A172 (cell line): ENCODE results near the gene SPATA1. TPM values are rescaled to one million over a fixed set of nuclear protein-coding genes. Genes with fewer than 3 reads are reported as not detected.
"Not testable (repeated sequence)": the region's sequence is repeated elsewhere in the genome, so short reads cannot be mapped to it uniquely, and the experiment has no call there.

Experiments
- DNase-seq: peaks from one replicate; pipeline ENCODE4 v3.0.0-alpha.2; 2015; ENCODE audit warnings: low spot score
- total RNA-seq: library from RNA; depleted of rRNA; stranded (reverse); fragments of >200 nt; shearing (Covaris generic); gene quantifications from 2 replicates; pipeline ENCODE4 v1.2.3, GENCODE V29; 2014; rRNA removed

SPATA1 gene
- total RNA-seq, 1 experiment from 2014 or later: not detected

DNA sequence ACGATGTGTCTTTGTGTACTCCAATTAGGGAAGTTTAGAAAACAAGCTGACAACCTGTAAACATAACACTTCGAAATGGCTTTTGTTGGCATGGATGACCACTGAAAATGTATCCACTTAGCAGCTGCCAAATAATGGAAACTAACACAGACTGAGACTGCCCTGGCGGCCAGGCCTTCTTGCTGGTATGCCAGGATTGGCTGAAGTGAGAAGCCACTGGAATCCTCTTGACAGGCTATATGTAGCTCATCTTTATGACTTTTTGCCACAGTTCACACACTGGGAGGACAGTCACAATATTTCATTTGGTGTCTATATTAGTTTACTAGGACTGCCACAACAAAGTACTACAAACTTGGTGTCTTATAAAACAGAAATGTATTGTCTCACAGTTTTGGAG, 80.9 kb downstream of the SPATA1 start:
- DNase-seq: no peak

DNA sequence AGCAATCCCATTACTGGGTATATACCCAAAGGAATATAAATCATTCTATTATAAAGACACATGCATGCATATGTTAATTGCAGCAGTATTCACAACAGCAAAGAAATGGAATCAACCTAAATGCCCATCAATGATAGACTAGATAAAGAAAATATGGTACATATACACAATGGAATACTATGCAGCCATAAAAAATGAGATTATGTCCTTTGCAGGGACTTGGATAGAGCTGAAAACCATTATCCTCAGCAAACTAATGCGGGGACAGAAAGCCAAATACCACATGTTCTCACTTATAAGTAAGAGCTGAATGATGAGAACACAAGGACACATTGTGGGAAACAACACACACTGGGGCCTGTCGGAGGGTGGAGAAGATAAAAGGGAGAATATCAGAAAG, 88.8 kb downstream of the SPATA1 start:
- not testable (repeated sequence) for DNase-seq

DNA sequence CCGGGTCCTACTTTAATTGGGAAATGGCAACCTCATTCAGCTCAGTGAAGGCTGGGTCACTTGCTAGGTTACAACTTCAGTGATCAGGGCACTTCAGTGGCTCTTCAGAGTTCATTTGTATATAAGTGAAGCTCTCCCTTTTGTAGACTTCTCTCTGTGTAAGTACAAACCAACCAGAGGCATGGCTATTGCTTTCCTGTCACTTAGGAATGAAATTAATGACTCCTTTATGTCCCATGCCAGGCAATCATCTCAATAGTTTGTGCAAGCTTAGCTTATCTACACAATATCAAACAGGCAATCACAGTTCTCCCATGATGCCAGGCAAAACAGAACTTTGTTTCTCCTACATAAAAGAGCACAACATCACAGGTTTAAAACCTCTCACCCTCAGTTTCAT, 90.8 kb downstream of the SPATA1 start:
- no peak for DNase-seq

DNA sequence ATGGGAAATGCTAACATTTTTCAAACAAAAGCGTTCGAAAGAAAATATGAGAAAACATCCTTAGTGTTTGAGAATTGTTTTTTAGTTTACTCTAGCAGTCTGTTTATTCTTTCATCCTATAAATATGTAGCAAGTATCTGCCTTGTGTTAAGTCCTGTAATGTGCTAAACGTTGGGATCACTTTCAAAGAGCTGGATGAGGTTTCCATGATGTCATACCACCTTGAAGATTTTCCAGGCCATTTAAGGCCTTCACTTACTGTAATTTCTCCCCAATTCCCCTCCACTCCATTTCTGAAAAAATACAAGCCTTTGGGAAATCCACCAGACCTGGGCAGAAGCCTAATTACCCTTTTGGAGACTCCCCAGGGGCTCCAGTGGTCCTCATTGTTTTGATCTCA, 92.2 kb downstream of the SPATA1 start:
- DNase-seq: no peak

DNA sequence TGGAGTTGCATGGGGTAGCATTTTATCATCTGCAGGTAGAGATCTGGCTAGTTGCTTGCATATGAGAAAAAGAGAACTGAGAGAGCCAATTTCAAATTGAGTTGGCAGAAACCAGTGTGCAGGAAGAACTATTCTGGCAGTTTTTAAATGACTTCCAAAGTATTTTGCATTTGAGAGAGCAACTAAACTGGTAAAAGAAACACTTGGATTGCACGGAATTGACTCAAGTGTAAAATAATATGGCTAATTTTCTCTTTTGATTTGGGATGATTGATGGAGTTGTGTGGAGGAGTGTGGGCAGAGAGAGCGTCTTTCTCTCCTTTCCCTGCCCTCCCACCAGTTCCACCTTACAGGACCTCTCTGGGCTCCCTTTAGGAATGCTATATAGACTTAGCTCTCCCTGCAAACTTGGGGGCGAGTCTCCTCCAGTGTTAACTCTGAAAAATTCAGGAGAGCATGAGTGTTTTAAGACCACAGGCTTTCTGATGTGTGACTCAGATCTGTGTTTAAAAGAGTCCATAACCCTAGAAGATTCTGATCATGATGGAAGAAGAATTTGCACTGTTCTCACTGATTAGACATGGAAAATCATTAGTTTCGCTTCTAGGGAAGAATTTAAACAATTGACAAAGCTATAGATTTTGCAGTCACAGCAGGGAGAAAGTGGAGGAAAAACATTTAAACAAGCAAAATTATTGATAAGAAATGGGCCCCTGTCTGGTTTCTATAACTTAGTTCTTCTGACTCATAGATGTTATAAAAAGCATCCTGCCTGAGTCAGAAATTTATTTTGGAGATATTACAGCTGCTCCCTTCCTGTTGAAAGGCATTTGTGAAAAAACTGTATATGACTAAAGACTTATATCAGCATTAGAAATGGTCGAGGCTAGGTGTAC, 92.9 kb downstream of the SPATA1 start:
- DNase-seq: peak; percentile 61

DNA sequence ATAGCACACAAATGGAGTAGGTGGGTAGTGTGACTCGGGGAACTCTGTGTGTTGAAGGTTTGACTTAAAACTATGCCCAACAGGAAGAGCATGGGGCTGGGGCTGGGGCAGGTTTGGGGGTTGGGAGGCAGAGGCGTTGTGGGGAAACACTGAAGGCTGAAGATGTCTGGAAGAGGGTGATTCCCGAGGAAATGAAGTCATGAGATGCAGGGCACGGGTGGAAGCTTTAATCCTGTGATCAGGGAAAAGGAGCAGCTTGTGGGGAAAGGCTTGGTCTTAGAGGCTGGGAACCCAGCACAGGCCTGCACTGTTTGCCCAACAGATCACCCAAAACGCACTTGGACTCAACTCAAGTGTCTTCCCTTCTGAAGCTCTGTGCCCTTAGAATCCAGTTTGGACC, 94.6 kb downstream of the SPATA1 start:
- no peak for DNase-seq

DNA sequence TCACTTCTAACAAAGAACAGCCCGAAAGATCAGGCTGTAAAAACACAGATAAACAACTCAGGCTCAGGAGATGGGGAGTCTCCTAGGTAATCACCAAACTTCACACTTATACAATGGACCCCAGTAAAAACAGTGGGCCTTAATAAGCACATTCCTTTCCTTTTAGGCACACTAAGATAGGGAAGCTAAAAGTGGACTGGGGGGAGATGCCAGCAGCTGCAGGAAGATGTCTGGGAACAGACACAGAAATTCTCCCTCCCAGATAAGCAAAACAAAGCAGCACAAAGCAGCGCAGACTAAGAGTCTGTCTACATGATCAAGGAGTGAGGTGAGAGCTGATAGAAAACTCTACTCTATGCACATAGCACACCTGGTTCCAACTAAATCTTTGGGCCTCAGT, 97.0 kb downstream of the SPATA1 start:
- DNase-seq: peak; percentile 18

DNA sequence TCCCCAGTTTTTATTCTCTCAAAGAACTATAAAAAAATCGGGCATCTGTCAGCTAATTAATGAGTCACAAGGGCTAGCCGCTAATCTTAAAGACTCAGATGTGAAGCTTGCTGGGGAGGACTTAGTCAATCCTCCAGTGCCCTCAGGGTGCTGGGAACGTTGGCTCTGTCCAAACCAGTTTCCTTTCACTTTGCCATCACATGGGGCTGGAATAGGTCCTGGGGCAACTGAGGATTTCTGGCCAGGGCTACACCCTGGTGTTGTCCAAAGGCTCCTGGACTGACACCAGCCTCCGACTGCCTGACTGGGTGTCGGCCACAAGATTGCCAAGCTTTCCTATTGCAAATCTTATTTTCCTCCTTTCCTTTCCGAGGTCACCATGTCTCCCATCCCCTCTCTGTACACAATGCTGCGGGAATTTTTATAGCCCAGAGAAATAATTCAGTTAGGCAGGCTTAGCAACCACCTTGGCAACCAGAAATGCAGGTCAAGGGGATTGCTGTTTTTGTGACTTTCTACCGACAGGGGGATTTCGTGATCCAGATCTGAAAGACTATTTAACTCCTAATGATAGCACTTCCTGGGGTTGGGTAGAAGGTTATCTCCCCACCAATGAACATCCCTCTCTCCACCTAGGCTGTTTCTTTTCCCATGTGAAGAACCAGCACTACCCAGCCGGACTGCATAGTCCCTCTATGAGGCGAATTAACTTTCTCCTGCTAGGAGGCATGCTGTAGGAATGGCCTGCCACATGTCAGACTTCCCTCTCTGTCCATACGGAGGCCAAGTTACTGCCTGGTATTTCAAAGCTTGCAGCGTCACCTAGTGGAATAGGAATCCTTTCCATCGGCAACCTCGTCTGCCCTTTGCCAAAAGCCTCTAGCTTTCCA, 98.0 kb downstream of the SPATA1 start:
- peak; percentile 77 for DNase-seq

DNA sequence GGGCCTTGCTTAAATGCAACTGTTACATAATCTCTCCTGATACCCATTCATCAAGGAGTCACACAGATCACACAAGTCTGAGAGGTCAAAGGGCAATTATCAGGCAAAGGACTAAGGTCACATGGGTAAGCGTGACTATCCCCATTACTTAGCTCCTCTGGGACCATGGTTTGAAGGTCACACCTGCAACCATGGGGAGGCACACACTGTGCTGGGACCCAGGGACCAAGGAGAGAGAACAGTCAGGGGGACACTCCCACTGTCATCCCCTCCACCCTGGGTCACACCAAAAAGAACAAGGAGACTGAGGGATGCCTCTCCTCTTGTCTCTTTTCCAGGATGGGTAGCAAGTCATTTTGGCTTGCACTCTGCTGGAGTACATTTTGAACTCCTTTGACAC, 99.0 kb downstream of the SPATA1 start:
- DNase-seq: no peak

DNA sequence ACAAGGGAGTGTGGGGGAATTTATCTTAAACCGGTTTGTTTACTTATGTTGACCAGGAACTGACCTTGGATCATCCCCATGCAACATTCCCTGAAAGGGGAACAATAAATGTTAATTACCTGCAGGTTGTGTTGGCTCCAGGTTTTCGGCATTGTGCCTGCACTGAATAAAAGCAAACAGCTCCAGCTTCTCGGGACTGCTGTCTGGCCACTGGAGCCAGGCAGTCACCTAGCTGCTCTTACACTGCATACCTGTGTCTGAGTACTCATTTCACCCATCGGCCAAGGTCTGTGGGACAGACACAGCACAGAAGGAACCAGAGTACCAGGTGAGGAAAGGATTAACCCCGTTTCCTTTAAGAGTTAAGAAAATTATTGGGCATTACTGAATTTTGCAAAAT, 100.8 kb downstream of the SPATA1 start:
- no peak for DNase-seq

DNA sequence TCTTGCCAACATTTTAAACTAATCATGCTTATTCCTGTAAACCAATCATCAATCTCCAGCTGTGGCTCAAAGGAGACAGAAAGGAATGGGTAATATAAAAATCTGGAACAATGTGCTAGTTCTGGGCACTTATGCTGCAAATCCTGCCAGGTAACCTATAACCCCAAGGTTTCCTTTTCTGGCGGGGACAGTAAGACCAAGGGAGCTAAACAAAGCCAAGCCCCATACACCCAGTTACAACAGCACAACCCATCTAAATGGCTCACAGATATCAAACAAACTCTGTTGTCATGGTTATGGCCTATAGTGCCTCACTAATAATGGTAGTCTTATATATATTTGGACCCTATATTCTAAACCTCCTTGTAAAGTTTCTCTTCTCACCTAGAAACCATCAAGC, 104.9 kb downstream of the SPATA1 start:
- no peak for DNase-seq

DNA sequence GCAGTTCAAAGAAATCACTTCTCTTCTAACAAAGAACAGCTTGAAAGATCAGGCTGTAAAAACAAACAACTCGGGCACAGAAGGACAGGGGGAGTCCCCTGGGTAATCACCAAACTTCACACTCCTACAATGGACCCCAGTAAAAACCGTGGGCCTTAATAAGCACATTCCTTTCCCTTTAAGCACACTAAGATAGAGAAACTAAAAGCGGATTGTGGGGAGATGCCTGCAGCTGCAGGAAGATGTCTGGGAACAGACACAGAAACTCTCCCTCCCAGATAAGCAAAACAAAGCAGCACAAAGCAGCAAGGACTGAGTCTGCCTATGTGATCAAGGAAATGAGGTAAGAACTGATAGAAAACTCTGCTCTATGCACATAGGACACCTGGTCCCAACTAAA, 105.6 kb downstream of the SPATA1 start:
- no peak for DNase-seq

DNA sequence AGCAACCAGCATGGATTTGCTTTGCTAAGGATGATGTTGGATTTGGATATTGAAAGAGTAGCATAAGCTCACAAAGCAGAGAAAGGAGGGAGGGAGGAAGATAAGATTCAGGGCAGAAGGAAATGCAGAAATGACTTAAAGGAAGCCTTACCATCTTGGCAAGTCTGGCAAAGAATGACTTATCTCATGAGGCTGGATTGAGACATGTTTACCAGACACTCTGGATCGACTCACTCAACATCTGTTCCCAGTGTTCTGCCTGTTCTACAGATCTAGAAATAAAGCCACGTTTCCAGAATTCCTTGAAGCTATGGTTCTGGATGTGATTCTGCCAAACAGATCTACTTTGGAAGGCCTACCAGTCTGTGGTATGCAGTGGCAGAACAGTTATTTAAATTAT, 106.8 kb downstream of the SPATA1 start:
- DNase-seq: no peak

DNA sequence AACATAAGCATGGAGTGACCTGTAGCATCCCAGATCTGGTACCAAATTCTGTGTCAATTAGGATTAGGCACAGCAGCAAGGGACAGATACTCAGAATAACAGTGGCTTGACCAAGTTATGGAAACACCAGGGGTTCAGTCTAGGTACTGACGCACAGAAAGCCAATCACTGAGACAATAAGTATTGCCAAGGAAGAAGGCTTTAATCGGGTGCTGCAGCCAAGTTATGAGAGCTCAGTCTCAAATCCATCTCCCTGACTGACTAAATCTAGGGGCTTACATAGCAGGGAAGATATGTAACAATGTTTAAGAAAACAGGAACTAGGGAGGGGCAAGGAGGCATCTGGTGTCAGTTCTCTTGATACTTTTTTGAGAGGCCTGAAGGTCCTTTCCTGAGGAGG, 107.7 kb downstream of the SPATA1 start:
- no peak for DNase-seq

DNA sequence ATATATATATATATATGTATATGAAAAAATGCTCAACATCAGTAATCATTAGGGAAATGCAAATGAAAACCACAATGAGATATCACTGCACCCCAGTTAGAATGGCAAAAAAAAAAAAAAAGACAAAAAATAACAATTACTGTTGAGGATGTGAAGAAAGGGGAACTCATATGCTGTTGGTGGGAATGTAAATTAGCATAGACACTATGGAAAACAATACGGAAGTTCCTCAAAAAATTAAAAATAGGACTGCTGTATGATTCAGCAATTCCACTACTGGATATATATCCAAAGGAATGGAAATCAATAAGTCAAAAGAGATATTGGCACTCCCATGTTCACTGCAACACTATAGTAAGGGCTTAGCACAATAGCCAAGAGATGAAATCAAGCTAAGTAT, 109.6 kb downstream of the SPATA1 start:
- no peak for DNase-seq

Other genes with a start within 250 kb of the SPATA1 start
- 0.24 and 0.93 TPM in 2 replicates for gene SAMD13, start 204.7 kb upstream of the SPATA1 start, total RNA-seq
- gene DNASE2B, start 107.9 kb upstream of the SPATA1 start, total RNA-seq: not detected in 2 replicates
- gene RPF1, start 27.1 kb upstream of the SPATA1 start, total RNA-seq: 40.9 and 54.9 TPM in 2 replicates
- gene GNG5, start 195 bp downstream of the SPATA1 start, total RNA-seq: 32.2 and 32.7 TPM in 2 replicates
- gene CTBS, start 68.1 kb downstream of the SPATA1 start, total RNA-seq: 10.5 and 12.3 TPM in 2 replicates
- 19.2 and 26.7 TPM in 2 replicates for gene SSX2IP, start 184.1 kb downstream of the SPATA1 start, total RNA-seq